Uterus (tissue), 2 donors: ENCODE measurements around the gene MMP26.

ENCODE experiments used
- CTCF ChIP-seq, 4 experiments: fragments of 200-600 bp in 2 of 4; fragments of 450-650 bp in 2 of 4; sonication (generic) in 2 of 4; IDR thresholded peaks; one replicate each; pipeline ENCODE4 v1.5.1; 2016 to 2019; ENCODE audit warnings: antibody characterized with exemption in 4 of 4, mild to moderate bottlenecking in 2 of 4, moderate library complexity in 1 of 4
- POLR2A ChIP-seq, 2 donors: fragments of 450-650 bp; IDR thresholded peaks; one replicate each; pipeline ENCODE4 v1.6.1; 2016; ENCODE audit warnings: antibody characterized with exemption in 2 of 2, mild to moderate bottlenecking in 1 of 2, moderate library complexity in 1 of 2

GRCh38 chr11:4662876-4663275 lies 41.7 kb upstream of the MMP26 start:
- no peak for TF ChIP-seq CTCF (IDR thresholded peaks at IDR 0.05)
- no peak for TF ChIP-seq POLR2A (IDR thresholded peaks at IDR 0.05)
